ENCODE measurements around the gene OSBP. TPM values are rescaled to one million over a fixed set of nuclear protein-coding genes. Genes with fewer than 3 reads are reported as not detected.

The OSBP gene
- total RNA-seq, 4 donors from 2014 or later = 31.4 to 39.7 (median 38.1) TPM

DNA sequence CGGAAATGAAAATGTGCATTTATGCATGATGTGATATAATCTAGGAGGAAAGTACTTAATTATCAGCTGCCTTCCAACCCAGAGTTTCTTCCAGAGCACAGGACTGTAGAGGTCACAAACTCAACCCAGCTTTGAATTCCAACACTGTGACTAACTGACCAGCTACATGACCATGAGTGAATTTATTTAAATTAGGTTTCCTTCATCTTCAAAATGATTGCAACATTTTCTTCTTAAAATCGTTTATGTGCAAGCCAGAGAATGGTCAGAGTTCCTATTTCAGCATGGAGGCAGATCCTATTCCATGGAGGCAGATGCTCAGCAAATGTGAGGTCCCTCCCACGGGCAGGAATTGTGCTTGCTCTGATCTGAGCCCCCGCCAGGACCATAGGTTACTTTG, 42.4 kb downstream of the OSBP start:
- Histone ChIP-seq H3K27me3 (no peaks in the 10 kb centered on the region), H3K4me3 (no peak overlapping the region), H3K27ac (no peak overlapping the region), H3K9me3 (no peaks in the 10 kb centered on the region), H3K36me3 (peaks cover 2 to 38% of the 10 kb centered on the region in 2 donors), H3K4me1 (peaks cover 0 to 10% (median 0%) of the 10 kb centered on the region in 3 donors)
- WGBS, 2 donors (ENCODE audit: low coverage in 1 of 2) = 80 to 86% methylated on average over 2 to 4 of the region's 4 CpGs
- no peak for TF ChIP-seq CTCF (IDR thresholded peaks at IDR 0.05)
- no peak for TF ChIP-seq POLR2AphosphoS5 (IDR thresholded peaks at IDR 0.05)
- TF ChIP-seq EP300 (IDR thresholded peaks at IDR 0.05) = no peak
- no peak for TF ChIP-seq POLR2A (IDR thresholded peaks at IDR 0.05)
- no peak for ATAC-seq

DNA sequence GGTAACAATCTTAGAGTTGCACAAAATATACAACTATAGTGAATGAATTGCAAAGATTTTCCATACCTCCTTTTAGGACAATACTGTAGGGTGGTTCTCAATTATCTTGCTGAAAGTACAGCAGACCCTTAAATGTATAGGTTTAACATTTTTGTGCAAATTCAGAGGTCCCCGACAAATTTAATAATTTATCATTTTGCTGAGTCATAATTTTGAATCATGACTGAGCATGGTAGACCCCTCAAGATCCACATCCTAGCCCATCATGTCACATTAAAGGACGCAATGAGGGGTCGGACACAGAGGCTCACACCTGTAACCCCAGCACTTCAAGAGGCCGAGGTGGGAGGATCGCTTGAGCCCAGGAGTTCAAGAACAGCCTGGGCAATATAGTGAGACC, 43.5 kb downstream of the OSBP start:
- no peak for ATAC-seq
- no peaks in the 10 kb centered on the region for H3K9me3 ChIP-seq
- peaks cover 0 to 27% of the 10 kb centered on the region in 2 donors for H3K36me3 ChIP-seq
- no peak for TF ChIP-seq CTCF (IDR thresholded peaks at IDR 0.05)
- no peak for TF ChIP-seq POLR2A (IDR thresholded peaks at IDR 0.05)
- TF ChIP-seq POLR2AphosphoS5 (IDR thresholded peaks at IDR 0.05) = no peak
- H3K4me3 ChIP-seq = no peak overlapping the region
- peaks cover 0 to 10% (median 0%) of the 10 kb centered on the region in 3 donors for H3K4me1 ChIP-seq
- no peaks in the 10 kb centered on the region for H3K27me3 ChIP-seq
- H3K27ac ChIP-seq = no peak overlapping the region
- WGBS, 2 donors (ENCODE audit: low coverage in 1 of 2) = 45 to 93% methylated on average over 2 to 3 of the region's 5 CpGs

DNA sequence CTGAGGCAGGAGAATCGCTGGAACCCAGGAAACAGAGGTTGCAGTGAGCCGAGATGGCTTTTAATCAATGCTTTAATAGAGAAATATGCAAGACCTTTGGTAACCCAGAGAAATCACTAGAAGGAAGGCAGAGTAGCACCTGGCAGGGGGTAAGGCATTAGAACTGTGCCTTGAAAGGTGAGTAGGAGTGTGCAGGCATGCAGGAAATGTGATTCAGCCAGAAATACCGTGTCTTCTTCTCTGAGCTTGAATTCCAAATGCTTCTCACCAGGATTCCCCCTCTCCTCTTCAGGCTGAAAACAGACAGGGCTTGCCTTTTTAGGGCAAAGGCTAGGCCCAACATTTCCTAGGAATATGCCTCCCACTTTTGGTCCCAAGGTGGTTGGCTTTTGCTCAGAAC, 53.3 kb downstream of the OSBP start:
- WGBS, 2 donors (ENCODE audit: low coverage in 1 of 2) = 55 to 79% methylated on average over 2 to 3 of the region's 3 CpGs
- TF ChIP-seq POLR2AphosphoS5 (IDR thresholded peaks at IDR 0.05) (no peak), EP300 (IDR thresholded peaks at IDR 0.05) (no peak), CTCF (IDR thresholded peaks at IDR 0.05) (no peak), POLR2A (IDR thresholded peaks at IDR 0.05) (no peak)
- Histone ChIP-seq H3K27ac (peak overlapping the region in 1 of 4 donors; percentile 11), H3K4me1 (peaks cover 0 to 32% (median 5%) of the 10 kb centered on the region in 3 donors), H3K4me3 (no peak overlapping the region), H3K9me3 (no peaks in the 10 kb centered on the region), H3K36me3 (no peaks in the 10 kb centered on the region), H3K27me3 (no peaks in the 10 kb centered on the region)
- ATAC-seq = no peak

DNA sequence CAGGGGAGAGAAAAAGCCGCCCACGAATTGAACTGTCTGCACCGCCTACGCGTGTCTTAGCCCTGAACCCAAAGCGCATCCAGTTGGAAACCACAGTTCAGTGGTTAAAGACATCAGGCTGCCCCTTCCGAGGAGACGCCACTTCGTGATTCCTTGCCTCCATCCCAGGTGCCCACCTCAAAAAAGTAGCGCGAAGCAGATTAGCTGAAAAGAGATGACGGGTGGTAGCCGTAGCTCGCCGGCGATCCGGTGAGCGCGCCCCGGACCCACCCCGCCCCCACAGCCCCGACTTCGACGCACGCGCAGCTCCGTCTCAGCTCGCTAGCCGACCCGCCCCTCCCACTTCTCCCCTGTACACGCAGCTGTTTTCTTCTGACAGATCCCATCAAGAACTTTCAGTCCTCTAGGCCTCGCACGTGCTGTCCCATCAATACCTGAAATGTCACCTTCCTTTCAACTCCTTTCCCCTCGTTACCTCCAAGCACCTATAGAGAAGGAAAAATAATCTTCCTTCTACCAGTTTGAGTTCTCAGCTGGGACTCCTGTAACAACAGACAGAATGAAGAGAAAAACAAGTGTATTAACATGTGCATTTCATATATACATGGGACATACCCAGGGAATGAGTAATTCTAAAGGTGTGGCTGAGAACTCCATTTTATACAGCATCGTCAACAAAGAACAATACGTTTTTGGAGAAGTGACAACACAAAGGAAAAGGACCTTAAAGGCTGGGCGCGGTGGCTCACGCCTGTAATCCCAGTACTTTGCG, 54.7 kb downstream of the OSBP start:
- WGBS, 2 donors (ENCODE audit: low coverage in 1 of 2) = 6 to 11% methylated on average over 6 to 28 of the region's 40 CpGs
- H3K27ac ChIP-seq = peak overlapping the region; percentile 64 to 92 (median 90)
- H3K36me3 ChIP-seq = no peaks in the 10 kb centered on the region
- peaks cover 0 to 44% (median 5%) of the 10 kb centered on the region in 3 donors for H3K4me1 ChIP-seq
- TF ChIP-seq POLR2A (IDR thresholded peaks at IDR 0.05) (peak in 1 of 2 donors; percentile 34), POLR2AphosphoS5 (IDR thresholded peaks at IDR 0.05) (peak; percentile 57), EP300 (IDR thresholded peaks at IDR 0.05) (no peak), CTCF (IDR thresholded peaks at IDR 0.05) (no peak)
- H3K27me3 ChIP-seq = no peaks in the 10 kb centered on the region
- ATAC-seq = peak; percentile 90
- peak overlapping the region; percentile 60 to 68 for H3K4me3 ChIP-seq
- no peaks in the 10 kb centered on the region for H3K9me3 ChIP-seq

DNA sequence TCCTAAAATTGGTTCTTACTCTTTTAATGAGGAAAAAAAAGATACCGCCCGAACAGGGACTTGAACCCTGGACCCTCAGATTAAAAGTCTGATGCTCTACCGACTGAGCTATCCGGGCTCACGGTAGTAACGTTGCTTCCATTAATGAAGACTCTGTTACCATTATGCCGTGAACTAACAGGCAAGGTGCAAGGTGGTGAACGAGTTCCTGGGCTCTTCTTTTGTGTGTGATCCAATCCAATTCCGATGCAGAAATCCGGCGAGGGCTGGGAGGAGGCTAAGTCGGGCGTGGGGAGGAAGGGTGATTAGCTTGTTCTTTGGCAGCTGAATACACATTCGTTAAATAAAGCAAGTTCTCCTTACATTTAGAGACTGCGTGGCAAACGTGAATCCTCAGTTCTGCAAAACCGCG, 55.3 kb downstream of the OSBP start:
- WGBS, 2 donors (ENCODE audit: low coverage in 1 of 2) = 0 to 1% methylated on average over 7 to 13 of the region's 18 CpGs
- TF ChIP-seq CTCF (IDR thresholded peaks at IDR 0.05) = no peak
- no peak for TF ChIP-seq EP300 (IDR thresholded peaks at IDR 0.05)
- peaks cover 0 to 45% (median 5%) of the 10 kb centered on the region in 3 donors for H3K4me1 ChIP-seq
- no peaks in the 10 kb centered on the region for H3K36me3 ChIP-seq
- H3K27ac ChIP-seq = peak overlapping the region; percentile 64 to 92 (median 90)
- H3K9me3 ChIP-seq = no peaks in the 10 kb centered on the region
- peak; percentile 59 for ATAC-seq
- no peaks in the 10 kb centered on the region for H3K27me3 ChIP-seq
- H3K4me3 ChIP-seq = peak overlapping the region; percentile 60 to 68

Data from gastroesophageal sphincter (tissue), 4 donors.